GM19452 (cell line): Measurements from ENCODE around the gene NACA2.
"Not testable (repeated sequence)": the region's sequence is repeated elsewhere in the genome, so short reads cannot be mapped to it uniquely, and the experiment has no call there.

Experiments
- ATAC-seq: cut with Tn5 transposase; IDR thresholded peaks from one replicate; pipeline ENCODE4 v1.9.1; 2021; ENCODE audit not compliant: unreplicated experiment

NACA2 gene

GRCh38 chr17:61579347-61579746, 11.7 kb downstream of the NACA2 start:
- ATAC-seq, result no peak

- no peak for ATAC-seq
Observed at GRCh38 chr17:61578645-61579044, 12.4 kb downstream of the NACA2 start.

- no peak for ATAC-seq
Observed at GRCh38 chr17:61575983-61576382, 15.0 kb downstream of the NACA2 start.

GRCh38 chr17:61575352-61575975, 15.6 kb downstream of the NACA2 start:
- ATAC-seq, result no peak

- ATAC-seq, result no peak
Observed at GRCh38 chr17:61574542-61575351, 16.3 kb downstream of the NACA2 start.

GRCh38 chr17:61572547-61572946, 18.5 kb downstream of the NACA2 start:
- ATAC-seq, result not testable (repeated sequence)

GRCh38 chr17:61571624-61572023, 19.4 kb downstream of the NACA2 start:
- no peak for ATAC-seq

- ATAC-seq, result no peak
Observed at GRCh38 chr17:61570118-61570517, 20.9 kb downstream of the NACA2 start.

GRCh38 chr17:61569525-61569924, 21.5 kb downstream of the NACA2 start:
- not testable (repeated sequence) for ATAC-seq

- ATAC-seq, result no peak
Observed at GRCh38 chr17:61568219-61569072, 22.6 kb downstream of the NACA2 start.

- no peak for ATAC-seq
Observed at GRCh38 chr17:61567045-61567802, 23.8 kb downstream of the NACA2 start.

- not testable (repeated sequence) for ATAC-seq
Observed at GRCh38 chr17:61566448-61566847, 24.6 kb downstream of the NACA2 start.

- ATAC-seq, result not testable (repeated sequence)
Observed at GRCh38 chr17:61565850-61566249, 25.2 kb downstream of the NACA2 start.

GRCh38 chr17:61565213-61565612, 25.8 kb downstream of the NACA2 start:
- ATAC-seq, result no peak

GRCh38 chr17:61562287-61562686, 28.7 kb downstream of the NACA2 start:
- ATAC-seq, result no peak

- no peak for ATAC-seq
Observed at GRCh38 chr17:61561354-61561753, 29.7 kb downstream of the NACA2 start.

GRCh38 chr17:61560071-61560470, 30.9 kb downstream of the NACA2 start:
- ATAC-seq, result no peak

GRCh38 chr17:61556224-61557188, 34.5 kb downstream of the NACA2 start:
- no peak for ATAC-seq

- ATAC-seq, result no peak
Observed at GRCh38 chr17:61555127-61555566, 35.9 kb downstream of the NACA2 start.

- ATAC-seq, result no peak
Observed at GRCh38 chr17:61554209-61554608, 36.8 kb downstream of the NACA2 start.
